Lung (tissue), 12 donors: Measurements from ENCODE around the gene SPDYC. TPM values are rescaled to one million over a fixed set of nuclear protein-coding genes. Genes with fewer than 3 reads are reported as not detected.

Experiments
- ATAC-seq: fragments of 200-7000 bp; cut with Tn5 transposase; one replicate; pipeline ENCODE4 v1.9.1; 2020; ENCODE audit warnings: moderate number of reproducible peaks; ENCODE audit not compliant: insufficient read depth, low FRiP score
- DNase-seq, 3 donors: peaks; one replicate each; pipeline ENCODE4 v3.0.0-alpha.2; 2013 to 2017
- H3K27ac ChIP-seq, 2 donors: one replicate each; pipeline ENCODE4 v1.5.1; 2013; ENCODE audit warnings: mild to moderate bottlenecking in 2 of 2, moderate library complexity in 2 of 2, control low read depth in 1 of 2, inconsistent platforms in 1 of 2, low read depth in 1 of 2, low read length in 1 of 2
- H3K27me3 ChIP-seq, 3 donors: one replicate each; pipeline ENCODE4 v1.5.1; 2013; ENCODE audit warnings: low read length in 2 of 3; ENCODE audit not compliant: control insufficient read depth in 3 of 3, insufficient read depth in 3 of 3
- H3K36me3 ChIP-seq, 4 donors: one replicate each; pipeline ENCODE4 v1.5.1; 2013; ENCODE audit warnings: low read length in 4 of 4, mild to moderate bottlenecking in 1 of 4, moderate library complexity in 1 of 4; ENCODE audit not compliant: control insufficient read depth in 4 of 4, insufficient read depth in 4 of 4
- H3K4me1 ChIP-seq, 5 donors: one replicate each; pipeline ENCODE4 v1.5.1; 2013; ENCODE audit warnings: low read length in 5 of 5, mild to moderate bottlenecking in 2 of 5, moderate library complexity in 1 of 5; ENCODE audit not compliant: control insufficient read depth in 5 of 5, insufficient read depth in 5 of 5
- H3K4me3 ChIP-seq: one replicate; pipeline ENCODE4 v1.5.1; 2013; ENCODE audit warnings: mild to moderate bottlenecking, control low read depth, moderate library complexity
- H3K9ac ChIP-seq, 2 donors: one replicate each; pipeline ENCODE4 v1.5.1; 2013; ENCODE audit warnings: low read length in 2 of 2, control low read depth in 1 of 2; ENCODE audit not compliant: insufficient read depth in 1 of 2
- H3K9me3 ChIP-seq, 4 donors: one replicate each; pipeline ENCODE4 v1.5.1; 2013; ENCODE audit warnings: low read length in 3 of 4, mild to moderate bottlenecking in 1 of 4, moderate library complexity in 1 of 4; ENCODE audit not compliant: control insufficient read depth in 4 of 4, insufficient read depth in 3 of 4
- WGBS, 2 donors: extraction: QIAGEN DNeasy Blood & Tissue Kit; methylation state at CpG; one replicate each; pipeline ENCODE4 v1.1.7; 2013; 5-methylcytosine and 5-hydroxymethylcytosine counted together
- polyA plus RNA-seq, 2 donors: library from polyadenylated mRNA; stranded (reverse); fragments of 200-250 nt; gene quantifications; one replicate each; pipeline ENCODE4 v1.2.1, GENCODE V29; 2013
- total RNA-seq, 2 donors: library from RNA; depleted of rRNA in 1 of 2; stranded (reverse); fragments of >200 nt in 1 of 2; gene quantifications; one replicate each; pipeline ENCODE4 v1.2.1, GENCODE V29; 2014 to 2021
- TF ChIP-seq, protein P1 (sequence below): IDR thresholded peaks from 2 replicates; pipeline ENCODE4 v1.5.1; 2012; ENCODE audit warnings: mild to moderate bottlenecking; ENCODE audit errors: control extremely low read depth, extremely low read depth
- donor health status: control.
- donor health status: control.
- donor health status: Bipolar disorder and iron deficiency.
- donor health status: healthy.
- donor health status: DM: yes; HTN: yes; CAD: no.

The SPDYC gene
- total and polyA plus RNA-seq, 4 donors = not detected

DNA sequence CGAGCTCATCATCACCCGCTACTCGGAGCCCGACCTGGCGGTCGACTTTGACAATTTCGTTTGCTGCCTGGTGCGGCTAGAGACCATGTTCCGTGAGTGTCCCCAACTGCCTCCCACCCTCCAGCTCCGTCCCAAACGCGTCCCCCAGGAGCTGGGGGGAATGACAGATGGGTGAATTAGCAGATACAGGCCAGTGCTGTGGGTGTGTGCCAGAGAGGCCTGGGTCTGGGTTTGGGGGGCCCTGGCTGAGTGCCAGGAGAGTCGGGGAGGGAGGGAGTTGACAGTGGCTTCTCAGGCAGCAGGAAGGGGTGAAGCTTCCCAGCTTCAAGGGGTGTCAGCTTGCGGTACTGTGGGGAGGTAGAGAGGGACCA, 40.3 kb downstream of the SPDYC start:
- no peaks in the 10 kb centered on the region for H3K27me3 ChIP-seq
- H3K27ac ChIP-seq = no peak overlapping the region
- WGBS, 2 donors = 85 to 88% methylated on average over 14 of the region's 14 CpGs
- ATAC-seq = no peak
- H3K36me3 ChIP-seq = peaks cover 12 to 56% (median 24%) of the 10 kb centered on the region in 4 donors
- DNase-seq = no peak
- H3K9me3 ChIP-seq = no peaks in the 10 kb centered on the region
- TF ChIP-seq, protein P1, sequence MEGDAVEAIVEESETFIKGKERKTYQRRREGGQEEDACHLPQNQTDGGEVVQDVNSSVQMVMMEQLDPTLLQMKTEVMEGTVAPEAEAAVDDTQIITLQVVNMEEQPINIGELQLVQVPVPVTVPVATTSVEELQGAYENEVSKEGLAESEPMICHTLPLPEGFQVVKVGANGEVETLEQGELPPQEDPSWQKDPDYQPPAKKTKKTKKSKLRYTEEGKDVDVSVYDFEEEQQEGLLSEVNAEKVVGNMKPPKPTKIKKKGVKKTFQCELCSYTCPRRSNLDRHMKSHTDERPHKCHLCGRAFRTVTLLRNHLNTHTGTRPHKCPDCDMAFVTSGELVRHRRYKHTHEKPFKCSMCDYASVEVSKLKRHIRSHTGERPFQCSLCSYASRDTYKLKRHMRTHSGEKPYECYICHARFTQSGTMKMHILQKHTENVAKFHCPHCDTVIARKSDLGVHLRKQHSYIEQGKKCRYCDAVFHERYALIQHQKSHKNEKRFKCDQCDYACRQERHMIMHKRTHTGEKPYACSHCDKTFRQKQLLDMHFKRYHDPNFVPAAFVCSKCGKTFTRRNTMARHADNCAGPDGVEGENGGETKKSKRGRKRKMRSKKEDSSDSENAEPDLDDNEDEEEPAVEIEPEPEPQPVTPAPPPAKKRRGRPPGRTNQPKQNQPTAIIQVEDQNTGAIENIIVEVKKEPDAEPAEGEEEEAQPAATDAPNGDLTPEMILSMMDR = no peak
- no peak overlapping the region for H3K9ac ChIP-seq
- peaks cover 0 to 5% (median 0%) of the 10 kb centered on the region in 5 donors for H3K4me1 ChIP-seq
- no peak overlapping the region for H3K4me3 ChIP-seq

DNA sequence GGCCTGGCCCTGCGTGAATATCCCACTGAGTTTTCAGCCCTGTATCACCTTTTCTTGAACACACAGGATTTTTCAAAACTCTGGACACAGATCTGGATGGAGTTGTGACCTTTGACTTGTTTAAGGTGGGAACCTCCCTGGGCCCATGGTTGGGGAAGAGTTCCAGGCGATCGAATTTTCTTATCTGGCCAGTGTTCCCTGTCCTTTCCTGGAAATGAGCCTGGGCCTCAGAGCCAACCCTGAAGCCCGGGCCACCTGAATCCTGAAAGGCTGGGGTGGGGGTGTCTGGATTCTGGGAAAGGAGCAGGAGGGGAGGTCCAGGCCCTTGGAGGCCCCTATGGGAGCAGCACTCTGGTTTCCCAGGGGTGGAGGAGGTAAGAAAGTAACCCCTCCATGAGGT, 40.7 kb downstream of the SPDYC start:
- no peak overlapping the region for H3K9ac ChIP-seq
- TF ChIP-seq, protein P1 = no peak
- H3K4me1 ChIP-seq = peaks cover 0 to 5% (median 0%) of the 10 kb centered on the region in 5 donors
- no peak for DNase-seq
- H3K9me3 ChIP-seq = no peaks in the 10 kb centered on the region
- no peak overlapping the region for H3K4me3 ChIP-seq
- 86 to 88% methylated on average over 4 of the region's 4 CpGs for WGBS, 2 donors
- no peak for ATAC-seq
- no peaks in the 10 kb centered on the region for H3K27me3 ChIP-seq
- no peak overlapping the region for H3K27ac ChIP-seq
- H3K36me3 ChIP-seq = peaks cover 11 to 52% (median 21%) of the 10 kb centered on the region in 4 donors

DNA sequence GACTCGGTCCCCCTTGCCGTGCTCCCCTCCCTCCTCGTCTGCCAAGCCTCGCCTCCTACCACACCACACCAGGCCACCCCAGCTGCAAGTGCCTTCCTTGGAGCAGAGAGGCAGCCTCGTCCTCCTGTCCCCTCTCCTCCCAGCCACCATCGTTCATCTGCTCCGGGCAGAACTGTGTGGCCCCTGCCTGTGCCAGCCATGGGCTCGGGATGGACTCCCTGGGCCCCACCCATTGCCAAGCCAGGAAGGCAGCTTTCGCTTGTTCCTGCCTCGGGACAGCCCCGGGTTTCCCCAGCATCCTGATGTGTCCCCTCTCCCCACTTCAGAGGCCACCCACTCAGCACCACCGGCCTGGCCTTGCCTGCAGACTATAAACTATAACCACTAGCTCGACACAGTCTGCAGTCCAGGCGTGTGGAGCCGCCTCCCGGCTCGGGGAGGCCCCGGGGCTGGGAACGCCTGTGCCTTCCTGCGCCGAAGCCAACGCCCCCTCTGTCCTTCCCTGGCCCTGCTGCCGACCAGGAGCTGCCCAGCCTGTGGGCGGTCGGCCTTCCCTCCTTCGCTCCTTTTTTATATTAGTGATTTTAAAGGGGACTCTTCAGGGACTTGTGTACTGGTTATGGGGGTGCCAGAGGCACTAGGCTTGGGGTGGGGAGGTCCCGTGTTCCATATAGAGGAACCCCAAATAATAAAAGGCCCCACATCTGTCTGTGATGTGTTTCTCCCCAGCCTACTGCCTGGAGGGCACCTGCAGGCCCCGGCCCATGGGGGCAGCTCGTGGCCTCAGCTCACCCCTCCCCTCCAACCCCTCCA, 41.5 kb downstream of the SPDYC start:
- no peaks in the 10 kb centered on the region for H3K9me3 ChIP-seq
- H3K4me3 ChIP-seq = no peak overlapping the region
- DNase-seq = no peak
- ATAC-seq = no peak
- no peaks in the 10 kb centered on the region for H3K27me3 ChIP-seq
- peaks cover 0 to 5% (median 0%) of the 10 kb centered on the region in 5 donors for H3K4me1 ChIP-seq
- TF ChIP-seq, protein P1 = no peak
- 82 to 84% methylated on average over 29 of the region's 29 CpGs for WGBS, 2 donors
- peaks cover 4 to 44% (median 15%) of the 10 kb centered on the region in 4 donors for H3K36me3 ChIP-seq
- H3K9ac ChIP-seq = no peak overlapping the region
- no peak overlapping the region for H3K27ac ChIP-seq
